SKM-1 (cell line): ENCODE results near the gene FRS2.

Experiments
- DNase-seq: peaks from one replicate; lab custom pipeline; 2025; ENCODE audit not compliant: unreplicated experiment; lab: John Stamatoyannopoulos, UW

FRS2 gene

DNA sequence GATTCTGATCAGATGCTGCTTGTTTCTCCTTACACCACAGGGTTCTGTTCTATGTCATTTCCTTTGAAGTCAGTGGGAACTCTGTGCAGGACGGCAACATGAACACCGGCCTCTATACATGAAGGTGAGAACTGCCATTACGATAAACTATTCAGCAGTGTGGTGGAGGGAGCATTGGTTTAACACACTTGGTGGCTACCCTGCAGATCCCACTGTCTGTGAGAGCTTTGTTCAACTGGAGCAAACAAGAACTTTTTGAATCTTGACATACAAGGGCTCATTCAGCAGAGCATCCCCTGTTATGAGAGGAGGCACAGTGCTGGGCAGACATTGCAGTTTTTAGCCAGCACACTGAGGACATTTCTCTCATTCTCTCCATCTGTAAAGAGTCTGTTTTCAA is 10.7 kb upstream of the FRS2 start:
- no peak for DNase-seq

DNA sequence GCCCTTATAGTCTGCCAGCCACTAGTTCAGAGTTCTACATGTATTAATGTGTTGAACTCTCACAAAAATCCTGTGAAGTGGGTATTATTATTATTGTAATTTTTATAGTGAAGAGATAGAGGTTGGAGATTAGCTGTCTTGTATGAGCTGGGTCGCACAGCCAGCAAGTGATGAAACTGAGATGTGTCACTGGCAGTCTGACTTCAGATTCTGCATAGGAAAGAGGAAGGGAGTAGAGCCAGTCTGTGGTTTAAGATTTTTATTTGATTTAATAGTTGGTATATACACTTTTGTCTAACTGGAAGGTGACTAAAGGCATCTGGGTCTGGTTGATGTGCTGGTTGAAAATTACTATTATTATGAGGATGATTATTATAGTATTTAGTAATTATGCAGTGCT is 5.8 kb upstream of the FRS2 start:
- DNase-seq = no peak

GRCh38 chr12:69466867-69467266 is 3.3 kb upstream of the FRS2 start:
- DNase-seq = no peak

GRCh38 chr12:69467366-69467765 is 2.8 kb upstream of the FRS2 start:
- no peak for DNase-seq

DNA sequence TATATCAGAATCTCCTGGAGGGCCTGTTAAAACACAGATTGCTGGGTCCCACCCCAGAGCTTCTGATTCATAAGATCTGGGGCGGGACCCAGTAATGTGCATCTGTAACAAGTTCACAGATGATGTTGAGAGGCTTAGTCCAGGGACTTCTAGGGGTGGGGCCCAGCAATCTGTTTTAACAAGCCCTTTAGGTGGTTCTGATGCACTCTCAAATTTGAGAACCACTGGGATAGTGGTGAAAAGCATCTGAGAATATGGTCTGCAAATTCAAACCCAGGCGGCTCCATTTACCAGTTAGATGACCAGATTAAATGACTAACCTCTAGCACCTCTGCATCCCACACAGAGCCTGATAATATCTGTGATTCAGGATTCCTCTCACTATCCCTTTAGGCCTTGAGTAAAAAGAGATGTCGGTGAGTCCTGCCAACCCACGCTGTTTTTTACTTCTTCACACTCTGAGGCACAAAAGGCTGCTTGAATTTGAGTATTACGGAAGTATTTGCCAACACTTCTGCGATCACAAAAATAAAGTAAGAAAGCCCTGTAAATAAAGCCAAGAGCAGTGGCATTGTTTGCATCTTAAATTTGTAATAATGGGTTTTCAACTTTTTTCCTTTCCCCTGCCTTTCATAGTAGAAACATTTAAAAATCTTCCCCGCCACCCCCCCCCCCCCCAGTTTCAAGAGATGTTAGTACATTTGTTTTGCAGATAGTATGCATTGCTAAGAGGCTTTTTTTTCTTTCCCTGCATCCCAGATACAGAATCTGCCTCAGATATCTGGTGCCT is 1.8 kb upstream of the FRS2 start:
- DNase-seq = no peak

- DNase-seq = no peak
These were observed 367 bp upstream of the FRS2 start for GRCh38 chr12:69469854-69470188.

DNA sequence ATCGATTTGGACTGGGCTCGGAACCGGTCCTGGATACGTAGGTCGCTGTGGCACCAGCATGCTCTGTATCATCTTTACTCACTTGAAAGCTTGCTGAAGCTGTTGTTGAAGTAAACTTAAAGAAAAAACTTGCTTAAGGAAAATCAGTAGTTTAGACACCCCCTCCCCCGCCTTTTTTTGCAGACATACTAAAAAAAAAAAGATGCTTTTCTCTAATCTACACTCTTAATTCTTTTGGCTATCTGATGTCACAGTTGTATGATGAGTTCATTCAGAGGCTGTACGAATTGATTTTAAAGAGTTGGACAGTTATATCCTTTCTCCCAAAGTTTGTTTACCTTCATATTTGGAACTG is 865 bp downstream of the FRS2 start:
- no peak for DNase-seq

DNA sequence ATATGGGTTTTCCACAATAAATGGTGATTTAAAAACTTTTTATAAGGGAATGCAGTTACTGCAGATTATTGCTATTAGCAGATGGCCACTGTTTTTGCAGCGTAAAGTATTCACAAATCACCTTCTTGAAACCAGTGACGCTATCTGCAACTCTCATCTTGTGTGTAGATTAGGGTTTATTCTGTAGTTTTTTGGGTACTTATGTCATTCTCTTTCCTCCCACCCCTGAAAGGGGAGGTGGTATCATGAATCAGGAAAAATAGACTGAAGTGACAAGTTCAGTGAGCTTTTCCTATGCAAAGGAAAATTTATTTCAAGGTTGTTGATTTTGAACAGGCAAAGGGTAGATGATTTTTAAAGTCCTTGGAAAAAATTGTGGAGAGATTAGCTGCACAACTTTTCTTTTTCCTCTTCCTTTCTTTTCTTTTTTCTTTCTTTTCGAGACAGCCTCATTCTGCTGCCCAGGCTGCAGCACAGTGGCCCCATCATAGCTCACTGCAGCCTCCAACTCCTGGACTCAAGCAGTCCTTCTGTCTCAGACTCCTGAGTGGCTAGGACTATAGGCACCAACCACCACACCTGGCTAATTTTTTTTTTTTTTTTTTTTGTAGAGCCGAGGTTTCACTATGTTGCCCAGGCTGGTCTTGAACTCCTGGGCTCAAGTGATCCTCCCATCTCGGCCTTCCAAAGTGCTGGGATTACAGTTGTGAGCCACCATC is 1.6 kb downstream of the FRS2 start:
- no peak for DNase-seq

GRCh38 chr12:69473262-69473661 is 3.1 kb downstream of the FRS2 start:
- DNase-seq = no peak

GRCh38 chr12:69474456-69474855 is 4.3 kb downstream of the FRS2 start:
- no peak for DNase-seq

GRCh38 chr12:69475237-69475975 is 5.2 kb downstream of the FRS2 start:
- no peak for DNase-seq

DNA sequence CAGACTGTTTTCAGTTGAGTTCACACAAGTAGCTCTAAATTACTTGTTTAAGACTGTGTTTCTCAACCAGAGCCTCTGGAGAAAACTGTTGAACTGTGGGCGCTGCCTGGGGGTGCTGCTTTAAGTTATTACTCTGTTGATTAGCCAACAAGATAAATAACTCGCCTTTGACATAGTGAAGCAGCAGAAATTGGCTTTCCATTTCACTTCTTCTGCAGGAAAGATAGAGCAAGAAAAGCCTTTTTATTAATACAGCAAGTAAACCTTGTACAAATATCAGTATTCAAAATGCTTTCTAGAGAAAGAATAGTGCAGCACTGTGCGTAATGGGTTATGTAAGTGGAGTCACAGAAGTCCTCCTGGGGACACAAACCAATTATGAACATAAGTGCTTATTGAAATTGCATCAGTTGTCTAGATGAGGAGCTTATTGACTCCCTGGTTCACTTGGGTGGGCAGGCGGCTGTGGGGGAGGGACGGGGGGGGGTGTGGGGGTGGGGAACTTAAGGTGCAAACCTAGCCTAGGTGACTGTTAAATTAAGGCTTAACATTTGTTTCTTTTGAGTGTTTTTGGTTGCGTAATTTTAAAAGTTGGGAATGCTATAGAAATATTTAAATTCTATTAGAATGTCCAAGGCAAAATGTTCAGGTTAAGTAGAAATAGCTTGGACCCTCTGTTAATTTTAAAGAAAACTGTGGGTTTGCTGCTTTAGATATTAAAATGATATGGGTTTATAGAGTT is 6.3 kb downstream of the FRS2 start:
- DNase-seq = no peak

DNA sequence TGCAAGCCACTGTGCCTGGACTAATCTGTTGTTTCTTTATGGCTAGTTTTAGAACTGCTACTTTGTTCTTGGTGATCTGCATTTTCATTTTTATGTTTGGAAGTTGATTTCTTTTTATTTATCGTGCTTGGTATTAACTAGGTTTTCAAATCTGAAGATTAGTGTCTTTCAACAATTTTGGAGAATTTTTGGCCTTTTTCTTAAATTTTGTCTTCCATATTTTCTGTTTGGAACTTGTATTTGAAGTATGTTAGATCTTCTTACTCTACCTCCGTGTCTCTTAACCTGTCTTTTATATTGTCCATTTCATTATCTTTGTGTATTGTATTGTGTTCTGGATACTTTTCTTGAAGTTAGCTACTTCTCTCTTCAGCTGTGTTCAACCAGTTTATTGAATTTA is 9.5 kb downstream of the FRS2 start:
- DNase-seq = no peak

DNA sequence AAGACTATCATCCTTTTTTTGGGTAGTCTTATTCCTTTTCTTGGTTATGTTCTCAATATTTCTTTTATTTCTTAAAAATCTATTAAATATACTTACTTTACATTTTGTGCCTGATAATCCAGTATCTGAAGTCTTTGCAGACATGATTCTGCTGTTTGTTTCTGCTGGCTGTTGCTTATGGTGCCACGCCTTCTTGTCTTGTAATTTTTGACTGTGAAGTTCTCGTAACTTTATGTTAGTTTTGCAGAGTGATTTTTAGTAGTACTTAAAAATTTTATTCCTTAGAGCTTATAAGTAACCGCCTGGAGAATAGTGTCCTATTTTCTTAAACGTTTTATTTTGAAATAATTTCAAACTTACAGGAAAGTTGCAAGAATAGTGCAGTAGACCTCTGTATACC is 10.5 kb downstream of the FRS2 start:
- DNase-seq = no peak

DNA sequence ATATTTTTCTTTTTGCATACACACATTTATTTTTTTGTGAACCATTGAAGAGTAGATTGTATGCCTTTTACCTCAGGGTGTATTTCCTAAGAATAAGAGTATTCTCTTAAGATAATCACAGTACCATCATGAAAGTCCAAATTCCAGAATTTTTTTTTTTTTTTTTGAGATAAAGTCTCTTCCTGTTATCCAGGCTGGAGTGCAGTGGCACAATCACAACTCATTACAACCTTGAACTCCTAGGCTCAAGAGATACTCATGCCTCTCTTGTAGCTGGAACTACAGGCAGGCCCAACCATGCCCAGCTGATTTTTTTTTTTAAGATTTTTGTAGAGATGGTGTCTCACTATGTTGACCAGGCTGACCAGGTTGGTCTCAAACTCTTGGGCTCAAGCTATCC is 10.9 kb downstream of the FRS2 start:
- no peak for DNase-seq

DNA sequence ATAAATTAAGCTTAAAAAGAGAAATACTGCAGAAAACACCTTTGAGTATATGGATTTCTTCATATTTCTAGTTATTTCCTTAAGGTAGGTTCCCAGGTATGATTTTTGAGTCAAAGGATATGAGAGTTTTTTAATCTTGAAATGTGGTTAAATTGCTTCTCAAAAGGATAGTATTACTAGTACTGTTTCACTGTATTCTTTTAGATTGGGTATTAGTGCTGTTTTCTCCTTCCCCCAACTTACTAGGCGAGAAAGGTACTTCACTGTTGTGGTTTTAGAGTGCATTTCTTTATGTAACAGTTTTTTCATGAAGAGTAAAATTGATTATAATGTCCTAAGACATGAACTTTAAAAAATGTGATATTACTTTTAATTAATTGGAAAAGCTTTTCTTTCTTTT is 13.5 kb downstream of the FRS2 start:
- DNase-seq = no peak

- DNase-seq = no peak
These were observed 14.2 kb downstream of the FRS2 start for GRCh38 chr12:69484428-69484827.

DNA sequence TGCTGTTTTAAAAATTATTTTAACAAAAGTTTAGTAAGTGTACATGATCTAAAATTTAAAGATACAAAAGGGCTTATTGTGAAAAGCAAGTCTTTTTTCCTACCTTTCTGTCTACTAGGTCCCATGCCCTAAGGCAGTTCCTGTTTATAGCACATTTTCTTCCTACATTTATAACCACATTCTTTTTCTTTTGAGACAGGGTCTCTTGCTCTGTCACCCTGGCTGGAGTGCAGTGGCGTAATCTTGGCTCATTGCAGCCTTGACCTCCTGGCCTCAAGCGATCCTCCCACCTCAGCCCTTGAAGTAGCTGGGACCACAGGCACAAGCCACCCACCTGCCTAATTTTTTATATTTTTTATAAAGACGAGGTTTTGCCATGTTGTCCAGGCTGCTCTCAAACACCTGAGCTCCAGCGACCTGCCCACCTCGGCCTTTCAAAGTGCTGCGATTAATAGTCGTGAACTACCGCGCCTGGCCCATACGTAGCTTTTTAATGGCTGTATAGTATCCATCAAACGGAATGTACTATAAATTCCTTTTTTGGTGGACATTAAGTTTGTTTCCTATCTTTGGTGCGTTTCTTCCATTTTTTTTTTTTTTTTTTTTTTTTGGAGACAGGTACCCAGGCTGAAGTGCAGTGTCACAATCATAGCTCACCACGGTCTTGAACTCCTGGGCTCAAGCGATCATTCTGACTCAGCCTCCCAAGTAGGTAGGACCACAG is 20.9 kb downstream of the FRS2 start:
- no peak for DNase-seq

- no peak for DNase-seq
These were observed 22.6 kb downstream of the FRS2 start for GRCh38 chr12:69492739-69493138.

DNA sequence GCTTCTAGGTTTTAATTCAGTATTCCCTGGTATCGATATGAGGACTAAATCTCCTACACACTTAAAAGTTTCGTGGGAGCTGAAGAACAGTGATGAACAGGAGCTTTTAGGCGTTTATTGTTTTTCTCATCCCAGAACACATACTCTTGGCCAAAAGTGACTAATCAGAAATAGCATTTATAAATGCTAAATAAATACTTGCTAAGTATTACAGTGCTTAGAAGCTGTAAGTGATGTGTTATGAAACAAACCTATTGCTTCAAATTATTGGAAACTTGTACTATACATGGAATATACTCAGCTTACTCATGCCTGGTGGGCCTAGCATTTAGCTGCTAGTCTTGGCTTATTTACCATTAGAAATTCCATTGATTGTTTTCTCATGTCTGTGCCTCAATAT is 24.9 kb downstream of the FRS2 start:
- DNase-seq = no peak
